BLaER1 treated with 17β-estradiol and CSF1 and Interleukin-3, amounts not matched to agents 10 nM and 100 nM (cell line): Measurements from ENCODE around the gene NXPE1.

Source experiments
- H3K27ac ChIP-seq, 11 experiments: shearing (Covaris generic); formaldehyde crosslinking; 2 replicates each; pipeline ENCODE4 v1.8.1; 2022
- H3K27me3 ChIP-seq, 11 experiments: shearing (Covaris generic); formaldehyde crosslinking; 2 replicates each; pipeline ENCODE4 v1.8.1; 2022
- H3K36me3 ChIP-seq, 11 experiments: shearing (Covaris generic); formaldehyde crosslinking; 2 replicates each; pipeline ENCODE4 v1.8.1; 2022
- H3K4me1 ChIP-seq, 10 experiments: shearing (Covaris generic); formaldehyde crosslinking; 2 replicates each; pipeline ENCODE4 v1.8.1; 2022
- H3K4me2 ChIP-seq, 11 experiments: shearing (Covaris generic); formaldehyde crosslinking; 2 replicates each; pipeline ENCODE4 v1.8.1; 2022
- H3K4me3 ChIP-seq, 10 experiments: shearing (Covaris generic); formaldehyde crosslinking; 2 replicates each; pipeline ENCODE4 v1.8.1; 2022
- H3K9ac ChIP-seq, 11 experiments: shearing (Covaris generic); formaldehyde crosslinking; 2 replicates each; pipeline ENCODE4 v1.8.1; 2022
- H3K9me3 ChIP-seq, 11 experiments: shearing (Covaris generic); formaldehyde crosslinking; replicated peaks in 1 of 11; 2 replicates each; pipeline ENCODE4 v1.8.1; 2022
- H4K20me1 ChIP-seq, 11 experiments: shearing (Covaris generic); formaldehyde crosslinking; 2 replicates each; pipeline ENCODE4 v1.8.1; 2022
- Cebpa-rat ChIP-seq, 11 experiments: shearing (Covaris generic); IDR thresholded peaks; 2 replicates each; pipeline ENCODE4 v1.8.1; 2022

NXPE1 gene

GRCh38 chr11:114563077-114563476 is 3.4 kb upstream of the NXPE1 start:
- Histone ChIP-seq H3K36me3 (no peaks in the 10 kb centered on the region), H3K4me3 (no peak overlapping the region), H3K27ac (no peak overlapping the region), H4K20me1 (no peaks in the 10 kb centered on the region), H3K4me2 (no peak overlapping the region), H3K27me3 (no peaks in the 10 kb centered on the region), H3K9ac (no peak overlapping the region), H3K9me3 (no peaks in the 10 kb centered on the region), H3K4me1 (no peaks in the 10 kb centered on the region)
- no peak for TF ChIP-seq Cebpa-rat (IDR thresholded peaks at IDR 0.05)

DNA sequence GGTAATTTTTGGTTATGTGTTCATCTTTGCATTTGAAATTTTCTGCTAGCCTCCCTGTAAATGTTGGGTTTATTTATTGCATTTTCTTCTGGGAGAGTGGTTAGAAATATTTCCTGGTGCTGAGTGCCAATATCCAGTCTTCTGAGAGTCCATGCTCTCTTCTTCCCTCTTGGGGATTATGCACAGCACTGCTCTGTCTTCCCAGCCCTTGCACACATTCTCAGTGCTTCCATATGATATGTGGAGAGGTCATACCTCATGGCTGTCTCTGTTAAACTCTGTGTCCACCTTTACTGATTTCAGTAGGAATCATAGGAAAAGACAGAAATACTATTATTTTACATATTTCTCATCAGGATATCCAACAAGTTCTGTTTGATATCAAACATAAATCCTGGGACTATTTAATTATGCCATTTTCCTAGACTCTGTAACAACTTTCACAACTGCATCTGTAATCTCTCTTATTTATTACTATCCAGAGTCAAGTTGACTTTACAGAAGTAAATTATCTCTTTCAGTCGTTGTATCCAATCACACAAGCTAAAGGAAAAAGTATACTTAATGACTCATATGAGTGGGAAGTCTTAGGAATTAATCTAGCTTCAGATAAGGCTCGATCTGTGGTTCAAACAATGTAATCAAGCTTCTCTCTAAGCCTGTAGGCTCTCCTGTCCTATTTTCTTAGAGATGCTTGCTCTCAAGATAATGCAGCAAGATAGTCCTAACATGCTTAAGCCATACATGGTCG is 2.7 kb upstream of the NXPE1 start:
- Histone ChIP-seq H3K27ac (no peak overlapping the region), H4K20me1 (no peaks in the 10 kb centered on the region), H3K4me2 (no peak overlapping the region), H3K9ac (no peak overlapping the region), H3K36me3 (no peaks in the 10 kb centered on the region), H3K9me3 (no peaks in the 10 kb centered on the region), H3K4me3 (no peak overlapping the region), H3K4me1 (no peaks in the 10 kb centered on the region), H3K27me3 (no peaks in the 10 kb centered on the region)
- no peak for TF ChIP-seq Cebpa-rat (IDR thresholded peaks at IDR 0.05)

DNA sequence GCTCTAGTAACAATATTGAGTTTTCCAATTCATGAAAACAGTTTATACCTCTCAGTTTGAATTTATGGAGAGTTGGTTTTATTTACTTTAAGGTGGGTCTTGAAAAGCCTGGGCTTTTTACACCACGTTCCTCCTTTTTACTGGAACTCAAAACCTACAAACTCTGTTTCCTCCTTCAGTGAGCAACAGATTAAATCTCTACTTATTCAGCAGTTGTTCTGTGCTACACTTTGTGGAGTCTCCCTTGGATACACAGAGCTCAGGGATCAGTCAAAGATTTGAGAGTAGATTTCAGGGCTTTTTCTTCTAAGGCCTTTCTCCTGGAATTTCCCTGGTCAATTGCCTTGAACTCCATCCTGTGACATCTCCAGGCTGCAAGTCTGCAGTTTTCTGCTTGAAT is 3.5 kb downstream of the NXPE1 start:
- H4K20me1 ChIP-seq = no peaks in the 10 kb centered on the region
- no peaks in the 10 kb centered on the region for H3K27me3 ChIP-seq
- H3K4me1 ChIP-seq = no peaks in the 10 kb centered on the region
- H3K4me2 ChIP-seq = no peak overlapping the region
- H3K27ac ChIP-seq = no peak overlapping the region
- no peaks in the 10 kb centered on the region for H3K9me3 ChIP-seq
- no peak for TF ChIP-seq Cebpa-rat (IDR thresholded peaks at IDR 0.05)
- H3K9ac ChIP-seq = no peak overlapping the region
- H3K36me3 ChIP-seq = no peaks in the 10 kb centered on the region
- H3K4me3 ChIP-seq = no peak overlapping the region

DNA sequence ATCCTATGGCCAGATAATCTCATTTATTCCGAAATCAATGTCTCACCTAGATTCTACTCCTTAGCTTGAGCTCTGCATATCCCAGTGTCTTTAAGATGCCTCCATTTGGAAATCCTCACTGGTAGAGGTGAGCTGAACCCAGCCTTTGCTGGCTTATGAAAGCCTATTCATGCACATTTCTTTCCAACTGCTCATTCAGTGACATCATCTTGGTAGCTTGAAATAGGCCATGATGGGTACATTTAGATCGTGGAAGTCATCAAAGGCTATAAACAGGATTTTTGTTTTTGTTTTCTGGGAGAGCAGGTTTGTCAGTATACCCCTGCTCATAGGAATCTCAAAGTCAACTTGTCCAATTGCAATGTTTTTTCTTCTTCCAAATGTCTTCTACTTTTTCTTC is 6.0 kb downstream of the NXPE1 start:
- H3K27ac ChIP-seq = no peak overlapping the region
- no peaks in the 10 kb centered on the region for H3K27me3 ChIP-seq
- no peak overlapping the region for H3K4me2 ChIP-seq
- no peaks in the 10 kb centered on the region for H3K36me3 ChIP-seq
- no peaks in the 10 kb centered on the region for H3K4me1 ChIP-seq
- H3K9ac ChIP-seq = no peak overlapping the region
- TF ChIP-seq Cebpa-rat (IDR thresholded peaks at IDR 0.05) = no peak
- no peaks in the 10 kb centered on the region for H3K9me3 ChIP-seq
- no peak overlapping the region for H3K4me3 ChIP-seq
- H4K20me1 ChIP-seq = no peaks in the 10 kb centered on the region

DNA sequence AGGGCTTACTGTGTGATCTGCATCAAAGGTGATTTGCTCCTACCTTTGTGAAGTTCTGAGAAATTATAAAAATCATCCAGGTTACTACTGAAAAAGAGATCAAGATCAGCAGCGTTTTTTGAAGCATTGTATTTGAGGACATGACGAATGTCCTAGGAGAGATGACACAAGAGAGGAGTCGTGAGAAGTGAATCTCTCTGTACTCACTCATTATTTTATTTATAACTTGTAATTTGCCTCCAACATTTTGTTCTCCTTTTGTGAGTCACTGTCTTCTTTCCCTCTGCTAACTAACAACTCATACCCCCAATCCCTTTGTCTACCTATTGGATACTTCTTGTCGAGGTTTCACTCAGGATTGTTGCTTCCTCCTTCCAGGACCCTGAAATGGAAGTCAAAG is 8.6 kb downstream of the NXPE1 start:
- Histone ChIP-seq H3K9me3 (no peaks in the 10 kb centered on the region), H3K4me3 (no peak overlapping the region), H3K27ac (no peak overlapping the region), H4K20me1 (no peaks in the 10 kb centered on the region), H3K36me3 (no peaks in the 10 kb centered on the region), H3K4me1 (no peaks in the 10 kb centered on the region), H3K27me3 (no peaks in the 10 kb centered on the region), H3K9ac (no peak overlapping the region), H3K4me2 (no peak overlapping the region)
- no peak for TF ChIP-seq Cebpa-rat (IDR thresholded peaks at IDR 0.05)

GRCh38 chr11:114525682-114526081 is 34.0 kb downstream of the NXPE1 start:
- TF ChIP-seq Cebpa-rat (IDR thresholded peaks at IDR 0.05) = no peak
- Histone ChIP-seq H3K27ac (no peak overlapping the region), H3K9ac (no peak overlapping the region), H3K36me3 (no peaks in the 10 kb centered on the region; a peak in 1 of 22 replicates), H3K4me3 (no peak overlapping the region), H3K9me3 (peaks cover 15 to 22% (median 17%) of the 10 kb centered on the region in 11 experiments), H4K20me1 (no peaks in the 10 kb centered on the region), H3K4me2 (no peak overlapping the region), H3K27me3 (no peaks in the 10 kb centered on the region), H3K4me1 (peaks cover 0 to 3% (median 0%) of the 10 kb centered on the region in 10 experiments; a peak in 1 of 20 replicates)

DNA sequence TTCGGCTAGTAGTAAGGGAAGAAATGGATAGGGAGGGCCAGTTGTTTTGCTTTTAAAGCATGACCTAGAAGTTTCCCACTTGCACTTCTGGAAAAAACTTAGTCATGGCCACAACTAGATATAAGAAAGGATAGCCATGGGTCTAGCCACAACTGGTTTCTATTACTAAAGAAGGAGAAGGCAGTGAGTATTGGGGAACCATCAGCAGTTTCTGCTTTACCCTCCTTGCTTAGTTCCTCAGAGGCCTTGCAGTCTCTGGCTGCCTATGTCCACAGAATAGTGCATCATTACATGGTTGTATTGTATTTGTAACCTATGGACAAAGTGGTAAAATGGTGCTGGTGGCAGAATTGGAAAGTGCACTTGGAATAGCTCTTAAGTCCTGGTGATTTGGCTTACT is 35.6 kb downstream of the NXPE1 start:
- no peaks in the 10 kb centered on the region for H4K20me1 ChIP-seq
- H3K4me3 ChIP-seq = no peak overlapping the region
- no peaks in the 10 kb centered on the region for H3K27me3 ChIP-seq
- no peak overlapping the region for H3K9ac ChIP-seq
- no peak for TF ChIP-seq Cebpa-rat (IDR thresholded peaks at IDR 0.05)
- H3K4me1 ChIP-seq = peaks cover 0 to 3% (median 0%) of the 10 kb centered on the region in 10 experiments; a peak in 1 of 20 replicates
- H3K9me3 ChIP-seq = peaks cover 15 to 22% (median 17%) of the 10 kb centered on the region in 11 experiments
- H3K4me2 ChIP-seq = no peak overlapping the region
- H3K27ac ChIP-seq = no peak overlapping the region
- no peaks in the 10 kb centered on the region; a peak in 1 of 22 replicates for H3K36me3 ChIP-seq

DNA sequence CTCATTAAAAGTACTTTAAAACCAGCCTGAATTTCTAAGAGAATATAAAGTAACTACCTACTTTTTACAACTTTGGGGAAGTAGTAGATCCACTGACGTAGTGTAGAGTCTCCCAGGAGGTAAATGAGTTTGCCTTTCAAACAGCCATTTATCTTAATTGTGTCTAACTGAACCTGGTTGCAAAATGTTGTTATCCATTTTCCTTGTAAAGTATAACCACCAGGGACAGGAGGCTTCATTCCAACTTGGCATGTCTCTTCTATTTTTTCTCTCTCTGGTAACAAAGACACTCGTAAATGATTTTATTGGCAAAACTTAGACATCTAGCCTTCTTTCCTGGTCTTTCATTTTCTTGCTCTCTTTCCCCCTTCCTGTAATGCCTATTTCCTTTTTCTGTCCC is 36.9 kb downstream of the NXPE1 start:
- Histone ChIP-seq H3K4me3 (no peak overlapping the region), H3K36me3 (no peaks in the 10 kb centered on the region; a peak in 1 of 22 replicates), H3K9me3 (peaks cover 15 to 22% (median 17%) of the 10 kb centered on the region in 11 experiments), H3K4me2 (no peak overlapping the region), H3K27me3 (no peaks in the 10 kb centered on the region), H3K4me1 (peaks cover 0 to 3% (median 0%) of the 10 kb centered on the region in 10 experiments; a peak in 1 of 20 replicates), H4K20me1 (no peaks in the 10 kb centered on the region), H3K27ac (no peak overlapping the region), H3K9ac (no peak overlapping the region)
- TF ChIP-seq Cebpa-rat (IDR thresholded peaks at IDR 0.05) = no peak

DNA sequence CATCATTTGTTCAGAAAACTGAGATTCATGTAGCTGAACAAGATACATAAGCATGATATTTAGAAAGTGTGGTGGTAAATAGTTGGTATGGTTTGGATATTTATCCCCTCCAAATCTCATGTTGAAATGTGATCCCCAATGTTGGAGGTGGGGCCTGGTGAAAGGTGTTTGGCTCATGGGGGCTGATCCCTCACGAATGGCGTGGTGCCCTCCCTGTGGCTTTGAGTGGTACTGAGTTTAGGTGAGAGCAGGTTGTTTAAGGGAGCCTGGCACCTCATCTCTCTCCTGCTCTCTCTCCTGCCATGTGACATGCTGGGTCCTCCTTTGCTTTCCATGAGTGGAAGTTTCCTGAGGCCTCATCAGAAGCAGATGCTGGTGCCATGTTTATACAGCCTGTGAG is 48.1 kb downstream of the NXPE1 start:
- H3K36me3 ChIP-seq = no peaks in the 10 kb centered on the region
- no peaks in the 10 kb centered on the region for H3K27me3 ChIP-seq
- H3K27ac ChIP-seq = no peak overlapping the region
- no peaks in the 10 kb centered on the region for H3K4me1 ChIP-seq
- TF ChIP-seq Cebpa-rat (IDR thresholded peaks at IDR 0.05) = no peak
- H3K9me3 ChIP-seq = no peaks in the 10 kb centered on the region; a peak in 1 of 22 replicates
- H3K4me3 ChIP-seq = no peak overlapping the region
- H3K4me2 ChIP-seq = no peak overlapping the region
- no peak overlapping the region for H3K9ac ChIP-seq
- H4K20me1 ChIP-seq = no peaks in the 10 kb centered on the region

- no peak for TF ChIP-seq Cebpa-rat (IDR thresholded peaks at IDR 0.05)
- Histone ChIP-seq H3K27ac (no peak overlapping the region), H3K27me3 (no peaks in the 10 kb centered on the region), H3K4me2 (no peak overlapping the region), H3K9ac (no peak overlapping the region), H3K4me3 (no peak overlapping the region), H4K20me1 (no peaks in the 10 kb centered on the region), H3K9me3 (no peaks in the 10 kb centered on the region; a peak in 1 of 22 replicates), H3K4me1 (no peaks in the 10 kb centered on the region), H3K36me3 (no peaks in the 10 kb centered on the region)
These were observed 48.6 kb downstream of the NXPE1 start for GRCh38 chr11:114511079-114511478.
